ENCODE measurements around the gene KLHDC8A. TPM values are rescaled to one million over a fixed set of nuclear protein-coding genes. Genes with fewer than 3 reads are reported as not detected.

KLHDC8A gene
- total RNA-seq, 1 experiment from 2014 or later = not detected

GRCh38 chr1:205287767-205288559 is 68.8 kb downstream of the KLHDC8A start:
- ChIA-PET POLR2A (interaction anchor here (0.5 to 11.9 kb wide), 8 partner anchors 9 to 263 kb away, joined by 3 to 335 read pairs (median 4); partner anchors contain the start of genes NUAK2 and RBBP5), CTCF (interaction anchor here (0.6 to 22.3 kb wide), 9 partner anchors 9 to 276 kb away, joined by 3 to 1857 read pairs (median 3); partner anchors contain the start of gene NUAK2)
- intact Hi-C loops (cut with micrococcal nuclease) = no loop called here
- Mint-ChIP-seq H3K27me3 (ENCODE audit: insufficient read depth, unreplicated experiment) (no peaks in the 10 kb centered on the region), H3K27ac (ENCODE audit: low read depth, unreplicated experiment) (no peak overlapping the region), H3K4me1 (ENCODE audit: insufficient read depth, unreplicated experiment) (peaks cover 56% of the 10 kb centered on the region), H3K9me3 (ENCODE audit: unreplicated experiment) (no peaks in the 10 kb centered on the region), H3K4me3 (ENCODE audit: unreplicated experiment) (no peak overlapping the region), H3K36me3 (ENCODE audit: insufficient read depth, unreplicated experiment) (peaks cover 6% of the 10 kb centered on the region)
- DNase-seq (ENCODE audit: unreplicated experiment) = no peak
- TF ChIP-seq CTCF (IDR thresholded peaks at IDR 0.05; ENCODE audit: unreplicated experiment) = no peak
- no TSS peak for BruUV-seq (replicated peaks)

GRCh38 chr1:205287076-205287475 is 69.6 kb downstream of the KLHDC8A start:
- H3K27ac Mint-ChIP-seq (ENCODE audit: low read depth, unreplicated experiment) = no peak overlapping the region
- BruUV-seq (replicated peaks) = no TSS peak
- intact Hi-C loops (cut with micrococcal nuclease) = no loop called here
- peaks cover 65% of the 10 kb centered on the region for H3K4me1 Mint-ChIP-seq (ENCODE audit: insufficient read depth, unreplicated experiment)
- H3K27me3 Mint-ChIP-seq (ENCODE audit: insufficient read depth, unreplicated experiment) = no peaks in the 10 kb centered on the region
- POLR2A ChIA-PET = interaction anchor here (1.0 to 11.9 kb wide), 5 partner anchors 10 to 165 kb away, joined by 3 to 335 read pairs (median 4); partner anchors contain the start of genes NUAK2 and RBBP5
- no peak for TF ChIP-seq CTCF (IDR thresholded peaks at IDR 0.05; ENCODE audit: unreplicated experiment)
- no peak for DNase-seq (ENCODE audit: unreplicated experiment)
- CTCF ChIA-PET = interaction anchor here (0.6 to 22.3 kb wide), 6 partner anchors 8 to 611 kb away, joined by 3 to 1857 read pairs (median 5); partner anchors contain the start of gene NUAK2
- H3K4me3 Mint-ChIP-seq (ENCODE audit: unreplicated experiment) = no peak overlapping the region
- peaks cover 11% of the 10 kb centered on the region for H3K36me3 Mint-ChIP-seq (ENCODE audit: insufficient read depth, unreplicated experiment)
- no peaks in the 10 kb centered on the region for H3K9me3 Mint-ChIP-seq (ENCODE audit: unreplicated experiment)

- peaks cover 12% of the 10 kb centered on the region for H3K36me3 Mint-ChIP-seq (ENCODE audit: insufficient read depth, unreplicated experiment)
- BruUV-seq (replicated peaks) = no TSS peak
- POLR2A ChIA-PET = interaction anchor here (0.6 to 11.9 kb wide), 8 partner anchors 9 to 164 kb away, joined by 3 to 335 read pairs (median 3); partner anchors contain the start of genes NUAK2 and RBBP5
- DNase-seq (ENCODE audit: unreplicated experiment) = no peak
- H3K27ac Mint-ChIP-seq (ENCODE audit: low read depth, unreplicated experiment) = peak overlapping the region; percentile 58
- peaks cover 65% of the 10 kb centered on the region for H3K4me1 Mint-ChIP-seq (ENCODE audit: insufficient read depth, unreplicated experiment)
- H3K9me3 Mint-ChIP-seq (ENCODE audit: unreplicated experiment) = no peaks in the 10 kb centered on the region
- peak overlapping the region; percentile 24 for H3K4me3 Mint-ChIP-seq (ENCODE audit: unreplicated experiment)
- intact Hi-C loops (cut with micrococcal nuclease) = no loop called here
- no peak for TF ChIP-seq CTCF (IDR thresholded peaks at IDR 0.05; ENCODE audit: unreplicated experiment)
- no peaks in the 10 kb centered on the region for H3K27me3 Mint-ChIP-seq (ENCODE audit: insufficient read depth, unreplicated experiment)
- CTCF ChIA-PET = interaction anchor here (0.6 to 22.3 kb wide), 6 partner anchors 7 to 67 kb away, joined by 3 to 1857 read pairs (median 6); partner anchors contain the start of gene NUAK2
These were observed 70.3 kb downstream of the KLHDC8A start for GRCh38 chr1:205286335-205286950.

Other genes starting within 250 kb of the KLHDC8A start
- 24.8 and 30.4 TPM in 2 replicates for gene RBBP5, start 234.9 kb downstream of the KLHDC8A start, total RNA-seq (2022)
- gene DSTYK, start 145.2 kb downstream of the KLHDC8A start, total RNA-seq (2022) = 18.4 and 21.5 TPM in 2 replicates
- gene TMCC2, start 129.0 kb downstream of the KLHDC8A start, total RNA-seq (2022) = 0.54 and 0.79 TPM in 2 replicates
- 2.8 and 6.0 TPM in 2 replicates for gene NUAK2, start 35.2 kb downstream of the KLHDC8A start, total RNA-seq (2022)
- 1.4 TPM in 2 replicates for gene LEMD1, start 65.1 kb upstream of the KLHDC8A start, total RNA-seq (2022)
- gene BLACAT1, start 99.1 kb upstream of the KLHDC8A start, total RNA-seq (2022) = 0.72 and 1.1 TPM in 2 replicates
- 4.9 and 6.8 TPM in 2 replicates for gene CDK18, start 147.7 kb upstream of the KLHDC8A start, total RNA-seq (2022)